GM18526 (cell line): ENCODE results near the gene LRRC45.

Experiments used
- POLR2A ChIP-seq: IDR thresholded peaks from 3 replicates; pipeline ENCODE4 v1.6.1; 2011; ENCODE audit not compliant: insufficient read length; ENCODE audit errors: extremely low read depth

The LRRC45 gene

DNA sequence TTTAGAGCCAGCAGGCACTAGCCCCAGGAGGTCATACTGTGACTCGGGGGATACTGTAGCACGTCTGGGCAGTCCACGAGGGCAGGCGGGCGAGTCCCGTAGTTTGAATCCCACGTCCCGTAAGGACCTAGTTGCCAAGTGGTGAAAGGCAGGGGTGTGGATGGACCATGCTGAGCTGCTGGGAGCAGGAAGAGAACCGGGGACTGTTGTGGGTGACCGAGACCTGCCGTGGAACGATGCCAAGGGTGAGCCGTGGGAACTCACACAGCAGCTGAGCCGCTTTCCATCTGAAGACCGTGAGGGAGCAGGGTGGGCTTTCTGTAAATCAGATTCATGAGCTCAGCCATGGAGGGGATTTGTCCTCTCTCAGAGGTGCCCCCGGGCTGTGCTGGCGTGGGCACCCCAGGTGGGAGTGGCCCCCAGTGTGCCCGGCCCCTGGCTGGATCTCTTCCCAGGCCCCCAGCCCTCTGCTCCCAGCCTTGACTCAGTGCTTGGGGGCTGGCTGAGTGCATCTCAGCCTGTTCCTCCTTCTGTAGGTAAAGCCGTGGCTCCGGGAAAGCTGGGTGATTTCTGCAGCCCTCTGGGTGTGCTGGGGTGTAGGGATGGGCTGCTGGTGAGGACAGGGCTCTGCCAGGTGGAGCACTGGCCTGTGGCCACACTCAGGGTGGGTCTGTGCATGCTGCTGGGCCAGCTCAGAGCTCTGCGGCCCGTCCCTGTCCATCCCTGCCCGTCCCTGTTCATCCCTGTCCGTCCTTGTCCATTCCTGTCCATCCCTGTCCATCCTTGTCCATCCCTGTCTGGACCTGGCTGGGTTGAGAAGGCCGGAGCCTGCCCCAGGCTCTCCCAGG, 32.0 kb upstream of the LRRC45 start:
- TF ChIP-seq POLR2A = no peak

- TF ChIP-seq POLR2A = no peak
Observed at GRCh38 chr17:81991684-81992305, 31.3 kb upstream of the LRRC45 start.

GRCh38 chr17:81992306-81993102, 30.6 kb upstream of the LRRC45 start:
- no peak for TF ChIP-seq POLR2A

DNA sequence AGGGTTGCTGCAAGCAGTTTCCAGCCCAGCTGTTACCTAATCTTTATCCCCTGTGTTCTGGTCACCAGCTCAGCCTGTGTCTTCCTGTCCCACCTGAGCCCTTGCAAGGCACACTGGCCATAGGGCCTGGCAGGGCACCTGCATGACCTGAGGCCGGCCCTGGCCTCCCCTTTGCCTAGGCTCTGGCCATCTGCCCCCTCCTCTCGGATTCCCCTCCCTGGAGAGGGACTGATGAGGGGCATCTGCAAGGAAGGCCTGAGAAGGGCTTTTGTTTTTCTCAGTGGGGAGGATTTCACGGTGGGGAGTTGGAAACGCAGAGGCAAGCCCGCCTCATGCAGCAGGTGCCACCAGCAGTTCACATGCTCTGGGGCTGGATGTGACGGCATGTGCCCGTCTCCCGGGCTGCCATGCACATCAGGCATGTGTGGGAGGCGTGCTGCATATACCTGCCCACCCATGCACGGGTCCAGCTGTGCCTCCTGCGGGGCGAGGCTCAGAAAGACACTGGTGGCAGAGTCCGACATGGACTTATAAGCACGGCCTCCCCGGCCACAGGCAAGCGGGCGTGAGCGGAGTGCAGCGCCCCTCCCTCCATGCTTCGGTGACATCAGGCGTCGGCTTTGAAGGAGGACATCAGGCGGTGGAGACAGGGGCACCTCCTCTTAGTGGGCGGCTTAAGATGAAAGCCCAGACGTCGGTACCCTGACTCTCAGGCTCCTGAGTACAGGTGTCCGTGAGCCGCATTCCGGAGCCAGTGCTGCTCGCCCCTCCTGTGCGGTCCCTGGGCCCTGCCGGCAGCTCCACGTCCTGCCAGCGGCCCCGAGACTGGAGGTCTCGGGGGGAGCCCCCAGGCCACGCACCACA, 29.1 kb upstream of the LRRC45 start:
- TF ChIP-seq POLR2A = no peak

DNA sequence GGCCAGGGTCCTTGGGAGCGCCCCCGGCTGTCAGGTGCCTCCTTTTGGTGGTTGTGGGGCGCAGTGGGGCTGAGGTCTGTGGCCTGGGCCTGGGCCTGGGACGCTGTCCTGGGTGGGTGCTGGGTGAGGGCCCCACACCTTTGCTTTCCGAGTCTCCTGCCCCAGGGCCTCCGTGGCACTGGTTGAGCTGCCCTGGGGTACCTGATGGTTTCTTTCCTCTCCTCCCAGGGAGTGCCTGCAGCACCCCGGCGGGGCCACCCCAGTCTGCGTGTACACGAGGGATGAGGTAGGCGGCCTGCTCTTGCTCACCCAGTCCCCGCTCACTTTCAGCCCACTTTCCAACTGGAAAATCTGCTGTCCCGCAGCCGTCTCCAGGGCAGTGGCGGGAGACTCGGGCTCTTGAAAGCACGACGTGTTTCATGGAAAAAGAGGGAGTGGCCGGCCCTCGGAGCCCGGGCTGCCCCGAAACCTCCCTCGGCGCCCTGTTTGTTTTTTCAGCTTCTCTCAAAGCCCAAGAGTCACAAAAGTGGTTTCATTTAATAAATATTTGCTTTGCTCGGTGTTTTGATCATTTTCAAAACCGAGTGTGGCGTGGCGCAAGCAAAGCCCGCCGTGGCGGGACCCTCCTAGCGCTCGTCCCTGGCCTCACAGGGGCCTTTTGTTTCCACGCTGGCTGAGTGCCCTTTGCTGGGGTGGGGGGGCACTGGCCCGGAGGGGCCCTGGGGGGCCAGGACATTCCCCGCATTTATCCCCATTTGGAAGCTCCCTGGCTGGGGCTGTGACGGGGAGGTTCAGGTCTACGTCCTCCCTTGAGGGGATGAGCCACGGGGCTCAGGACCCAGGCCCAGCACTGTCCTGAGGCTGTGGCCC, 28.3 kb upstream of the LRRC45 start:
- no peak for TF ChIP-seq POLR2A

DNA sequence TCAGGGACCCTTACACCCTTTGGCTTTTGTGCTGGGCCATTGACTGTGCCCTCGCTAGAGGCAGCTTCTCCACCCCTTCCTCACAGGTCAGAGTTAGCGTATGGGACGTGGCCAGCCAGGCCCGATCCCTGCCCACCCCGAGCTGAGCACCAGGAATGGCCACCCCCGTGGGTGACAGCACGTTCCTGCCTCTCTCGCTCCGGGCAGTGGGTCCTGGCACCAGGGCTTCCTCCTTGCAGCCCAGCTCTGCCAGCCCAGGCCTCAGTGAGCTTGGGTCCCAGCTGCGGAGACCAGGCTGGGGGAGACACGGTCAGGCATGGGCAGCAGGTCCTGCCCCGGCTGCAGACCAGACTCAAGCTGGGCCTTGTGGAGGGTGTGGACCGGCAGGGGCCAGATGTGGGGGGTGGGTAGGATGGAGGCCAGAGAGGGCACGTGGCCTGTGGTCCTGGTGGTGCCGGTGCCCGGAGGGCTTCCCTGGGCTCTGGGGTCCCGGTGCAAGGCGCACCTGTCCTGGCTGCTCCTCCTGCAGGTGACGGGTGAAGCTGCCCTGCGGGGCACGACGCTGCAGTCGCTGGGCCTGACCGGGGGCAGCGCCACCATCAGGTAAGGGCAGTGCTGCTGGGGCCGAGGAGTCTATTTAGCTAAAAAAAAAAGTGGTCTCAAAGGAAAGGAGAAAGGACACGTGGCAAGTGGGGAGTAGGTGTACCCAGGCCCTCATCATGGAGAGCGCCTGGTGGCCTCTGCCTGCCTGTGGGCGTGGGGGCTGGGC, 27.5 kb upstream of the LRRC45 start:
- TF ChIP-seq POLR2A = no peak

DNA sequence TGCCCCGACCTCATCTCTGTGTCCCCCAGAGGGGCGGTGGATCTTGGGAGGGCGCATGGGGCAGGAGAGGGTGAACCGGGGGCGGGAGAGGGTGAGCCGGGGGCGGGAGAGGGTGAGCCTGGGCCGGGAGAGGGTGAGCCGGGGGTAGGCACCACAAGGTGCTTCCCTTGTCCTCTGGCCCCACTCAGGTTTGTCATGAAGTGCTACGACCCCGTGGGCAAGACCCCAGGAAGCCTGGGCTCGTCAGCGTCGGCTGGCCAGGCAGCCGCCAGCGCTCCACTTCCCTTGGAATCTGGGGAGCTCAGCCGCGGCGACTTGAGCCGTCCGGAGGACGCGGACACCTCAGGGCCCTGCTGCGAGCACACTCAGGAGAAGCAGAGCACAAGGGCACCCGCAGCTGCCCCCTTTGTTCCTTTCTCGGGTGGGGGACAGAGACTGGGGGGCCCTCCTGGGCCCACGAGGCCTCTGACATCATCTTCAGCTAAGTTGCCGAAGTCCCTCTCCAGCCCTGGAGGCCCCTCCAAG, 26.8 kb upstream of the LRRC45 start:
- no peak for TF ChIP-seq POLR2A

DNA sequence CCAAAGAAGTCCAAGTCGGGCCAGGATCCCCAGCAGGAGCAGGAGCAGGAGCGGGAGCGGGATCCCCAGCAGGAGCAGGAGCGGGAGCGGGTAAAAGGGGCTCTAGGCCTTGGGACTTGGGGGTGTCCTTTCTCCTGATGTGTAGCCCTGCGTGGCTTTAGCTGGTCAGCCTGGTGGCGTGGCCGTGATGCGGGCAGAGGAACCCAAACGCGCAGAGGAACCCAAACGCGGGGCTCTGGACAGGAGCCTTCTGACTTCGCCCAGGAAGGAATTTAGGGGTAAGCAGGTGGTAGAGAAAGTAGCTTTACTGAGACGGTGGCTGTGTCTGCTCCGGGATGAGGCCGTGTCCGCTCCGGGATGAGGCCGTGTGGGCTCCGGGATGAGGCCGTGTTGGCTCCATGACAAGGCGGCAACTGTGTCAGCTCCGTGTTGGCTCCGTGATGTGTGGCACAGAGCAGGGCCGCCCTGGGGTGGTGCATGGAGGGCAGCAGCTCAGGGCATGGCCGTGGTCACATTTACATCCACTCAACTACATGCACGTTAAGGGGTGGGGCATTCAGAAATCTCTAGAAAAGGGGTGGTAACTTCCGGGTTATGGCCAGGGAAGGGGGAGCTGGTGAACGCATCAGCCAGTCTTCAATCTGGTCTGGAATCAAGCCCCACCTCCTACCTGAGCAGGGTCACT, 26.2 kb upstream of the LRRC45 start:
- no peak for TF ChIP-seq POLR2A

GRCh38 chr17:81998212-81998611, 24.9 kb upstream of the LRRC45 start:
- TF ChIP-seq POLR2A = no peak

- TF ChIP-seq POLR2A = no peak
Observed at GRCh38 chr17:81998691-81999438, 24.2 kb upstream of the LRRC45 start.

DNA sequence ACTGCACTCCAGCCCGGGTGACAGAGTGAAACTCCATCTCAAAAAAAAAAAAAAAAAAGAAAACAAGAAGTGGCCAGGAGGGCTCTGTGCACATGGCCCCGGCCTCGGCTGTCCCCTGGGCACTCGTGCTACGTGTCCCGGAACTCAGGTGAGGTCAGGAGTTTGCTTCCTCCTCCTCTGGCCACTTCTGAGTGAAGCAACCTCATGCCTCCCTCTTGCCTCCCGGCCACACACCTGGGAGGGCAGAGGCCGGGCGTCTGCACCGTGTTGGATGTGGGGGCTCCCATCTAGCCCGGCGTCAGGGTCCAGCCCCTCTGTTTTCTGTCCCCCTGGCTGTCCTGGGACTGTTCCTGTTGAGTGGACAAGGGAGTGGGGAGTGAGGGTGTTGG, 23.5 kb upstream of the LRRC45 start:
- no peak for TF ChIP-seq POLR2A
